ENCODE measurements around the gene KLHL1.

- TF ChIP-seq CTCF (IDR thresholded peaks at IDR 0.05 in 2 of 3, conservative IDR thresholded peaks at IDR 0.05 in 1 of 3; ENCODE audit: borderline replicate concordance in 1 of 3, insufficient read depth in 1 of 3, low read depth in 2 of 3, low read length in 2 of 3) (no peak), POLR2AphosphoS5 (IDR thresholded peaks at IDR 0.05; ENCODE audit: low read depth, low read length) (no peak)
Measured at GRCh38 chr13:70117338-70117905, 9.2 kb upstream of the KLHL1 start.

Data from HCT116 (cell line).